Measurements from ENCODE around the gene BLVRA.

- TF ChIP-seq, protein P1, sequence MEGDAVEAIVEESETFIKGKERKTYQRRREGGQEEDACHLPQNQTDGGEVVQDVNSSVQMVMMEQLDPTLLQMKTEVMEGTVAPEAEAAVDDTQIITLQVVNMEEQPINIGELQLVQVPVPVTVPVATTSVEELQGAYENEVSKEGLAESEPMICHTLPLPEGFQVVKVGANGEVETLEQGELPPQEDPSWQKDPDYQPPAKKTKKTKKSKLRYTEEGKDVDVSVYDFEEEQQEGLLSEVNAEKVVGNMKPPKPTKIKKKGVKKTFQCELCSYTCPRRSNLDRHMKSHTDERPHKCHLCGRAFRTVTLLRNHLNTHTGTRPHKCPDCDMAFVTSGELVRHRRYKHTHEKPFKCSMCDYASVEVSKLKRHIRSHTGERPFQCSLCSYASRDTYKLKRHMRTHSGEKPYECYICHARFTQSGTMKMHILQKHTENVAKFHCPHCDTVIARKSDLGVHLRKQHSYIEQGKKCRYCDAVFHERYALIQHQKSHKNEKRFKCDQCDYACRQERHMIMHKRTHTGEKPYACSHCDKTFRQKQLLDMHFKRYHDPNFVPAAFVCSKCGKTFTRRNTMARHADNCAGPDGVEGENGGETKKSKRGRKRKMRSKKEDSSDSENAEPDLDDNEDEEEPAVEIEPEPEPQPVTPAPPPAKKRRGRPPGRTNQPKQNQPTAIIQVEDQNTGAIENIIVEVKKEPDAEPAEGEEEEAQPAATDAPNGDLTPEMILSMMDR (IDR thresholded peaks at IDR 0.05): no peak
- TF ChIP-seq POLR2AphosphoS5 (IDR thresholded peaks at IDR 0.05): no peak
- TF ChIP-seq POLR2A (IDR thresholded peaks at IDR 0.05): no peak
Observed at GRCh38 chr7:43844257-43844656, 85.8 kb downstream of the BLVRA start.
